Measurements from ENCODE around the gene FMNL3.
A peak's percentile ranks its signal among the peaks of the same experiment; 100 is the strongest.

Gene FMNL3, protein sequence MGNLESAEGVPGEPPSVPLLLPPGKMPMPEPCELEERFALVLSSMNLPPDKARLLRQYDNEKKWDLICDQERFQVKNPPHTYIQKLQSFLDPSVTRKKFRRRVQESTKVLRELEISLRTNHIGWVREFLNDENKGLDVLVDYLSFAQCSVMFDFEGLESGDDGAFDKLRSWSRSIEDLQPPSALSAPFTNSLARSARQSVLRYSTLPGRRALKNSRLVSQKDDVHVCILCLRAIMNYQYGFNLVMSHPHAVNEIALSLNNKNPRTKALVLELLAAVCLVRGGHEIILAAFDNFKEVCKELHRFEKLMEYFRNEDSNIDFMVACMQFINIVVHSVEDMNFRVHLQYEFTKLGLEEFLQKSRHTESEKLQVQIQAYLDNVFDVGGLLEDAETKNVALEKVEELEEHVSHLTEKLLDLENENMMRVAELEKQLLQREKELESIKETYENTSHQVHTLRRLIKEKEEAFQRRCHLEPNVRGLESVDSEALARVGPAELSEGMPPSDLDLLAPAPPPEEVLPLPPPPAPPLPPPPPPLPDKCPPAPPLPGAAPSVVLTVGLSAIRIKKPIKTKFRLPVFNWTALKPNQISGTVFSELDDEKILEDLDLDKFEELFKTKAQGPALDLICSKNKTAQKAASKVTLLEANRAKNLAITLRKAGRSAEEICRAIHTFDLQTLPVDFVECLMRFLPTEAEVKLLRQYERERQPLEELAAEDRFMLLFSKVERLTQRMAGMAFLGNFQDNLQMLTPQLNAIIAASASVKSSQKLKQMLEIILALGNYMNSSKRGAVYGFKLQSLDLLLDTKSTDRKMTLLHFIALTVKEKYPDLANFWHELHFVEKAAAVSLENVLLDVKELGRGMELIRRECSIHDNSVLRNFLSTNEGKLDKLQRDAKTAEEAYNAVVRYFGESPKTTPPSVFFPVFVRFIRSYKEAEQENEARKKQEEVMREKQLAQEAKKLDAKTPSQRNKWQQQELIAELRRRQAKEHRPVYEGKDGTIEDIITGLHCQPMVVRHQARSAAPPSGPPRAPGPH

DNA sequence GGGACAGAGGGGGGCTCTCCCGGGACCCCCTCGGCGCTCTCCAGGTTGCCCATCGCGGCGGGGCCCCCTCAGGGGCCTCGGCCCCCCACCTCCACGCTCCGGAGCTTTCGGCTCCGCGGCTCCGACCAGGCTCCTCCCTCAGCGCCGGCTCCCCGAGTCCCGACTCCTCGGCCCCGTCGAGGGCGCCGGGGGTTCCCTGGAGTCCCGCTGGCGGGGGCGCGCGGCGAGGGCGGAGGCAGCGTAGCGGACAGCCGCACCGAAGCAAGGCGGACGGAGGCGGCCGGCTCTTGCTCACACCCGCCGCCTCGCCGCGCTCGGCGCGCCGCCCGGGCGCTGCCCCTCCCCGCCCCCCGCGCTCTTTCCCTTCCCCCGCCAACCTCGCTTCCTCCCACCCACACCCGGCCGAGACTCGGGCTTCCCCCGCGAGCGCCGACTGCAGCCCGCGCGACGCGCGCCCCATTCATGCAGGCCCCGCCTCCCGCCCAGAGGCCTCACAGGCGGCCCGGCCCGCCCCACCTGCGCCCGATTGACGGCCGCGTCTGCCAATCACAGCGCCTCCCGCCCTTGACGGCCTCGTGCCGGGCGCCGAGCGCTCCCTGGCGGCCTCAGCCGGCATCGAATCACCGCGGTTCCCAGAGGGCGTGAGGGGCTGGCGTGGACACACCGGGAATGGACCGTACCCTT is at the start of gene FMNL3:
FMNL3 (minus strand) TSS at position 278 of the 684 bp plus-strand sequence; CDS start at position 53, 225 bp downstream.
- TF ChIP-seq, protein P1, sequence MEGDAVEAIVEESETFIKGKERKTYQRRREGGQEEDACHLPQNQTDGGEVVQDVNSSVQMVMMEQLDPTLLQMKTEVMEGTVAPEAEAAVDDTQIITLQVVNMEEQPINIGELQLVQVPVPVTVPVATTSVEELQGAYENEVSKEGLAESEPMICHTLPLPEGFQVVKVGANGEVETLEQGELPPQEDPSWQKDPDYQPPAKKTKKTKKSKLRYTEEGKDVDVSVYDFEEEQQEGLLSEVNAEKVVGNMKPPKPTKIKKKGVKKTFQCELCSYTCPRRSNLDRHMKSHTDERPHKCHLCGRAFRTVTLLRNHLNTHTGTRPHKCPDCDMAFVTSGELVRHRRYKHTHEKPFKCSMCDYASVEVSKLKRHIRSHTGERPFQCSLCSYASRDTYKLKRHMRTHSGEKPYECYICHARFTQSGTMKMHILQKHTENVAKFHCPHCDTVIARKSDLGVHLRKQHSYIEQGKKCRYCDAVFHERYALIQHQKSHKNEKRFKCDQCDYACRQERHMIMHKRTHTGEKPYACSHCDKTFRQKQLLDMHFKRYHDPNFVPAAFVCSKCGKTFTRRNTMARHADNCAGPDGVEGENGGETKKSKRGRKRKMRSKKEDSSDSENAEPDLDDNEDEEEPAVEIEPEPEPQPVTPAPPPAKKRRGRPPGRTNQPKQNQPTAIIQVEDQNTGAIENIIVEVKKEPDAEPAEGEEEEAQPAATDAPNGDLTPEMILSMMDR (conservative IDR thresholded peaks at IDR 0.05; ENCODE audit: low read depth, low read length): peak; percentile 85
- peak within 1 kb of the TSS; percentile 72 for H3K4me3 ChIP-seq (ENCODE audit: low read length)
- peak; percentile 66 for DNase-seq (ENCODE audit: low read depth)

DNA sequence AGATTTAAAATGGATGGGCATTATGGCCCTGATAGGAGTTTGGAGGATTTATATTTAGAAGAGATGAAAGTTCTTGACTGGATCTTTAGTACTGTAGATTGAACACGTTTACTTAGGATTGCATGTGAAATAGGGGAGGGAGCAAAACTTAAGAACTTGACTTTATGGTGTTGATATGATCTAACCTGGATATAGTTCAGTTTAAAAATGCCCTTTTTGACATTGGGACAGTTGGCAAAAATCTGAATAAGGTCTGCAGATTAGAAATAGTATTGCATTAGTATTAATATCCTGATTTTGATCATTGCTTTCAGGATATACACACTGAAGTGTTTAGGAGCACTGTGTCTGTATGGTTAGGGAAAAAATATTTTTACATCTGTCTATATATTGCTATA is 43.8 kb upstream of the FMNL3 start:
- H3K4me3 ChIP-seq (ENCODE audit: low read length): no peak overlapping the region
- TF ChIP-seq, protein P1 (conservative IDR thresholded peaks at IDR 0.05; ENCODE audit: low read depth, low read length): no peak
- no peak for DNase-seq (ENCODE audit: low read depth)

DNA sequence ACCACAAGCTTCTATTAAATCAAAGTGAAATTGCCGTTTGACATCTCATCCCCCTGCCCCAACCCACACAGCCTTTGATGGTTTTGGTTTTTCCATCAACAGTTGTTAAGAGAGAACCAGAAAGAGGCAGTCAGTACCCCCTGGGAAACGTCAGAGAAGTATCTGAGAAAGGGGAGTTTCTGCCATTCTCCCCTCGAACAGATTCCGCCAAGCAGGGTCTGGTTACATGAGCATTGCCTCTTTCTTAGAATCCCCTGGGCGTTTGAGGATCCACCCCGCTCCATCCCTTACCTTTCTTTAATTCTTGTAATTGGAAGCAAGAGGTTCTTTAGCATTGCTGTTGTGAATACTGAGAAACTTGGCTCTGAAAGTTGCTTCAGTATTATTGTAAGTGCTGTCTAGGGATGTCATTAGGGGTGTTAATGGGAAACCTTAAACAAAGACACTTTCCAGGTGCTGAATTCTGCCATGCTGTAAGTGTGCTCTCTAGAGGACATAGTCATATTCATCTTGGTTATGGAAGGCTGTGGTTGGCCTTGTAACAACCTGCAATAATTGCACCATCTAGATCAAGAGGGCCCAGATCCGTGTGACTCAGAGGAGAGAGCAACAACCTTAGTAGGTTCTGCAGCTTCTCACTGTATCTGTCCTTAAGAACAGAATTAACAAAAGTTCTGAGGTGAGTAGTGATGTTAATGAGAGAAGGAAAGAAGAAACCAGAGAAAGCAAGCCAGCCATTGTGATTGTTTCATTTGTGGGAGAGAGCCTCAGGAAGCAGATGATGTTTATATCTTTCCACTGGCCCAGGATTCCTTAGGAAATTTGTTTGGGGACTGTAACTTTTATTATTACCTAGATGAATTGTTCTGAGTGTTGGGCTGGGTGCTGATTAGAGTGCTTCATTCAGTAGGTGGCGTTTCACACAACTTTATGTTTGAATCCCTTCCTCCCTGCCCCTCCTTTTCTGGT is 43.1 kb upstream of the FMNL3 start:
- DNase-seq (ENCODE audit: low read depth): no peak
- no peak overlapping the region for H3K4me3 ChIP-seq (ENCODE audit: low read length)
- TF ChIP-seq, protein P1 (conservative IDR thresholded peaks at IDR 0.05; ENCODE audit: low read depth, low read length): no peak

DNA sequence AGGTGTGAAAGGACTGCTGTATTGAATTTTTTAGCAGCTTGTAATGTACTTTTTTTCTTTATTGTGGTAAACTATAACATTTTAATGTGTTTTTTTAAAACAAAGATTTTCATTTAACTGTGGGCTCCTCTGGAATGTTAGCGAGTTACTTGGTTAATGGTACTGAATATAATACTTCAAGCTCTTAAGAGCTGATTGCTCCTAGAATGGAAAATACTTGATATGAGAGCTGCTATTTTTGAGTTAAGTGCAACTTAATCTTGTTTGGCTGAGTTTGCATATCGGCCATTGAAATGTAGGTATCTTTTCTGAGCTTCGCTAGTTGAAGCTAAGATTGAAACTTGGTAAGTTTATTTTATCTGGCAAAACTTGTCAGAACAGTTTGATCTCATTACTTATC is 41.6 kb upstream of the FMNL3 start:
- TF ChIP-seq, protein P1 (conservative IDR thresholded peaks at IDR 0.05; ENCODE audit: low read depth, low read length): no peak
- no peak for DNase-seq (ENCODE audit: low read depth)
- H3K4me3 ChIP-seq (ENCODE audit: low read length): no peak overlapping the region

DNA sequence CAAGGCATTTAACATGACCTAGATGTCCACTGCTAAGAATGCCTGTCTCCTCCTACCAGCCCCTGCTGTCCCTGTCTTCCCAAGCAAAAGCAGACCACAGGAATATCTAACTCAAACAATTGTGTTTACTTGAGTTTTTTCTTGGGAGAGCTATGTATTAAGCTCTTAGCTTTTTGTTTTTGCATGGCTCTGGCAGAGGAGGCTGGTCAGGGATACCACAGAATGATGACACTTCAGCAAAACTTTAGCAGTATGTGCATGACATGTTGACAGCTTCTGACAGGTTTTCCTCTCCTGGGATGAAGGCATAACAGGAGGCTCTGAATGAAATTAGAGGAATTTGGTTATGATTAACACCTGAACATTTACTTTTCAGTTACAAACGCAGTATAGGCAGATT is 41.1 kb upstream of the FMNL3 start:
- TF ChIP-seq, protein P1 (conservative IDR thresholded peaks at IDR 0.05; ENCODE audit: low read depth, low read length): no peak
- no peak overlapping the region for H3K4me3 ChIP-seq (ENCODE audit: low read length)
- no peak for DNase-seq (ENCODE audit: low read depth)
